HL-60 (cell line): ENCODE results near the gene ACSL5.

ENCODE experiments used
- DNase-seq, 2 experiments: peaks; one replicate each; pipeline ENCODE4 v3.0.0-alpha.2; 2010 to 2020; ENCODE audit warnings: low read depth in 1 of 2, low spot score in 1 of 2
- H3K27ac ChIP-seq: fragments of 250-450 bp; sonication (Bioruptor Pico); replicated peaks from 2 replicates; pipeline ENCODE4 v1.5.1; 2020; ENCODE audit warnings: mild to moderate bottlenecking, moderate library complexity
- H3K27me3 ChIP-seq: fragments of 250-450 bp; sonication (Bioruptor Pico); 2 replicates; pipeline ENCODE4 v1.5.1; 2021; ENCODE audit warnings: mild to moderate bottlenecking, moderate library complexity; ENCODE audit not compliant: insufficient read depth, poor library complexity, severe bottlenecking
- H3K4me3 ChIP-seq: replicated peaks from 2 replicates; pipeline ENCODE4 v1.5.1; 2011; ENCODE audit warnings: mild to moderate bottlenecking, control low read depth, low read length; ENCODE audit not compliant: insufficient read depth
- GABPA ChIP-seq: IDR thresholded peaks from 2 replicates; pipeline ENCODE4 v1.6.1; 2012; ENCODE audit warnings: low read depth
- POLR2AphosphoS5 ChIP-seq: IDR thresholded peaks from 2 replicates; pipeline ENCODE4 v1.6.1; 2012; ENCODE audit warnings: low read depth
- SPI1 ChIP-seq: IDR thresholded peaks from 2 replicates; pipeline ENCODE4 v1.6.1; 2012; ENCODE audit warnings: low read depth, mild to moderate bottlenecking, borderline replicate concordance
- TF ChIP-seq, protein P1 (sequence below): IDR thresholded peaks from one replicate; pipeline ENCODE4 v1.5.1; 2011; ENCODE audit warnings: low read length, control low read depth, inconsistent platforms; ENCODE audit not compliant: insufficient read depth
- TF ChIP-seq, protein P2 (sequence below): IDR thresholded peaks from 2 replicates; pipeline ENCODE4 v1.6.1; 2012; ENCODE audit warnings: low read depth; ENCODE audit not compliant: insufficient replicate concordance

ACSL5 gene

DNA sequence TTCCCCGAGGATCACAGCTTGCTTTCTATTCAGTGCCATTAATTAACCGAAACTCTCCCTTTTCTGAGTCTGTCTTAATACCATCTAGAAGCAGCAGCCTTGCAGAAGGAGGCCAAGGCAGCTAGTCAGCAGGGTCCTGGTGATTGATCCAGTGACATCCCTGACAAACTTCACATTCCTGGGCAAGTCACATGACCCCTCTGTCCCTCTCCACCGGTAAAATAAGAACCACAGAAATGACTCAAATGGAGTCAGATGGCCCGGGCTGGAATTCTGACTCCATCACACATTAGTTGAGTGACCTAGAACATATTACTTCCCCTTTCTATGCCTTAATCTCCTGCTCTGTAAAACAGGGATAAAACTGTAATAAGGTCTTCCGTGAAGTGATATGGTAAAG, 17.2 kb upstream of the ACSL5 start:
- TF ChIP-seq, protein P1, sequence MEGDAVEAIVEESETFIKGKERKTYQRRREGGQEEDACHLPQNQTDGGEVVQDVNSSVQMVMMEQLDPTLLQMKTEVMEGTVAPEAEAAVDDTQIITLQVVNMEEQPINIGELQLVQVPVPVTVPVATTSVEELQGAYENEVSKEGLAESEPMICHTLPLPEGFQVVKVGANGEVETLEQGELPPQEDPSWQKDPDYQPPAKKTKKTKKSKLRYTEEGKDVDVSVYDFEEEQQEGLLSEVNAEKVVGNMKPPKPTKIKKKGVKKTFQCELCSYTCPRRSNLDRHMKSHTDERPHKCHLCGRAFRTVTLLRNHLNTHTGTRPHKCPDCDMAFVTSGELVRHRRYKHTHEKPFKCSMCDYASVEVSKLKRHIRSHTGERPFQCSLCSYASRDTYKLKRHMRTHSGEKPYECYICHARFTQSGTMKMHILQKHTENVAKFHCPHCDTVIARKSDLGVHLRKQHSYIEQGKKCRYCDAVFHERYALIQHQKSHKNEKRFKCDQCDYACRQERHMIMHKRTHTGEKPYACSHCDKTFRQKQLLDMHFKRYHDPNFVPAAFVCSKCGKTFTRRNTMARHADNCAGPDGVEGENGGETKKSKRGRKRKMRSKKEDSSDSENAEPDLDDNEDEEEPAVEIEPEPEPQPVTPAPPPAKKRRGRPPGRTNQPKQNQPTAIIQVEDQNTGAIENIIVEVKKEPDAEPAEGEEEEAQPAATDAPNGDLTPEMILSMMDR: no peak
- TF ChIP-seq SPI1 (no peak), POLR2AphosphoS5 (no peak), GABPA (no peak)
- Histone ChIP-seq H3K27ac (no peak overlapping the region), H3K4me3 (no peak overlapping the region), H3K27me3 (no peaks in the 10 kb centered on the region)
- DNase-seq: no peak

- no peak for DNase-seq
- Histone ChIP-seq H3K4me3 (no peak overlapping the region), H3K27ac (no peak overlapping the region), H3K27me3 (no peaks in the 10 kb centered on the region)
- TF ChIP-seq, protein P1: no peak
- TF ChIP-seq GABPA (no peak), POLR2AphosphoS5 (no peak), SPI1 (no peak)
- TF ChIP-seq, protein P2, sequence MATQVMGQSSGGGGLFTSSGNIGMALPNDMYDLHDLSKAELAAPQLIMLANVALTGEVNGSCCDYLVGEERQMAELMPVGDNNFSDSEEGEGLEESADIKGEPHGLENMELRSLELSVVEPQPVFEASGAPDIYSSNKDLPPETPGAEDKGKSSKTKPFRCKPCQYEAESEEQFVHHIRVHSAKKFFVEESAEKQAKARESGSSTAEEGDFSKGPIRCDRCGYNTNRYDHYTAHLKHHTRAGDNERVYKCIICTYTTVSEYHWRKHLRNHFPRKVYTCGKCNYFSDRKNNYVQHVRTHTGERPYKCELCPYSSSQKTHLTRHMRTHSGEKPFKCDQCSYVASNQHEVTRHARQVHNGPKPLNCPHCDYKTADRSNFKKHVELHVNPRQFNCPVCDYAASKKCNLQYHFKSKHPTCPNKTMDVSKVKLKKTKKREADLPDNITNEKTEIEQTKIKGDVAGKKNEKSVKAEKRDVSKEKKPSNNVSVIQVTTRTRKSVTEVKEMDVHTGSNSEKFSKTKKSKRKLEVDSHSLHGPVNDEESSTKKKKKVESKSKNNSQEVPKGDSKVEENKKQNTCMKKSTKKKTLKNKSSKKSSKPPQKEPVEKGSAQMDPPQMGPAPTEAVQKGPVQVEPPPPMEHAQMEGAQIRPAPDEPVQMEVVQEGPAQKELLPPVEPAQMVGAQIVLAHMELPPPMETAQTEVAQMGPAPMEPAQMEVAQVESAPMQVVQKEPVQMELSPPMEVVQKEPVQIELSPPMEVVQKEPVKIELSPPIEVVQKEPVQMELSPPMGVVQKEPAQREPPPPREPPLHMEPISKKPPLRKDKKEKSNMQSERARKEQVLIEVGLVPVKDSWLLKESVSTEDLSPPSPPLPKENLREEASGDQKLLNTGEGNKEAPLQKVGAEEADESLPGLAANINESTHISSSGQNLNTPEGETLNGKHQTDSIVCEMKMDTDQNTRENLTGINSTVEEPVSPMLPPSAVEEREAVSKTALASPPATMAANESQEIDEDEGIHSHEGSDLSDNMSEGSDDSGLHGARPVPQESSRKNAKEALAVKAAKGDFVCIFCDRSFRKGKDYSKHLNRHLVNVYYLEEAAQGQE: no peak
Measured at GRCh38 chr10:112359606-112360307, 14.2 kb upstream of the ACSL5 start.

GRCh38 chr10:112360308-112361270, 13.3 kb upstream of the ACSL5 start:
- no peak overlapping the region for H3K27ac ChIP-seq
- no peak for DNase-seq
- no peak overlapping the region for H3K4me3 ChIP-seq
- TF ChIP-seq, protein P2: no peak
- TF ChIP-seq GABPA (no peak), SPI1 (no peak), POLR2AphosphoS5 (no peak)
- TF ChIP-seq, protein P1: no peak
- H3K27me3 ChIP-seq: no peaks in the 10 kb centered on the region
